Stimulated activated CD4-positive, alpha-beta T cell treated with anti-CD3 and anti-CD28 coated beads, Interleukin-1b, Interleukin-23, amount 100 ng/mL, for 24 hours (primary cell): ENCODE data around the gene CCDC88B.

Experiments
- DNase-seq, 4 experiments: peaks; one replicate each; pipeline ENCODE4 v3.0.0-alpha.2; 2020; ENCODE audit warnings: low read depth in 4 of 4, low spot score in 1 of 4

The CCDC88B gene

DNA sequence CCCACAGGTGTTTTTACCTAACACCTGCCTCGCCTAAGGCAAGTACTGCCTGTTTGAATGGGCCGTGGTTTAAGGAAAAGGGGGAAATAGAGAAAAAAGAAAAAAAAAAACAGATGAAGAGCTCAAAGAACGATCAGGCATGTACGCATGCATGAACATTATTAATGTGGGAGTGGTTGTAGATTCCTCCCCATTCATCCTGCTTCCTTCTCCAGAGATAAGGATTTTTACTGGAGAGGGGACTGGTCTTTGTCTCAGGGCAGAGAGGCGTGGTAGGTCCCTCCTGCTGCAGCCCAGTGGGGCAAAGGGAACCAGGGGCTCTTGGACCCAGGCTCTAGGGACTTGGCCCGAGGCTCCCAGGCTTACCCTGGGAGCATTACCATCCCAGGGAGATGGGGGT, 42.0 kb downstream of the CCDC88B start:
- no peak for DNase-seq

DNA sequence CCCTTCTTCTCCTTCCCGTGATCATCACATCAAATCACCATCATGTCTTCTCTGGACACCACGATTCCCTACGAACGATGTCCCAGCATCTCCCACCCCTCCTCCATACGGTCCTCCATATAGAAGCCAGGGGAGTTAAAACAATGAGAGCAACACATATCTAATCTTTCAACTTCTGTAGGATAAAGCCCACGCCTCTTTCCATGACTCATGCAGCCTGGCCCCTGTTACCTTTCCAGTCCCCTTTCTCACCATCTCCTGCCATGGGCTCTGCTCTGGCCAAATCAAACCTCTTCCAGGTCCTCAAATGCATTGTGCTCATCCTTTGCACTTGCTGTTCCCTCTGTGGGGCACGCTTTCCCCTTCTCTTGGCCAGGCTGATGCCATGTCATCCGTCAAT, 42.6 kb downstream of the CCDC88B start:
- DNase-seq: no peak

DNA sequence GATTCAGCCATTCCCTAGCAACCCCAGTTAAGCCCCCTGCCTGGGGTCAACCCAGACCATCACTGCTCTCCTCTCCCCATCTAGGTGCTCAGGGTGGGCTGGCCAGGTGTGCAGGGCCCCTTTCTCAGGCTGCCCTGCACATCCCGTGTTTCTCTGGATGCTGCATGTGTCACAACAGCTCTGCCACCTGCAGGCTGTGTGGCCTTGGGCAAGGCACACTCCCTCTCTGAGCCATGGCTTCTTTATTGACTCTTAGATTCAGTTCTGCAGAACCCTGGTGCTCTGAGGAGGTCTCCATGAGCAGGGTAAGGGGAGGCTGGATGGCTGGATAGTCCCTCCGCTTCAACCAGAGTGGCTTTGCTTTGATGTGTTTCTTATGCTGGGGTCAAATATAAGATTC, 43.6 kb downstream of the CCDC88B start:
- no peak for DNase-seq

DNA sequence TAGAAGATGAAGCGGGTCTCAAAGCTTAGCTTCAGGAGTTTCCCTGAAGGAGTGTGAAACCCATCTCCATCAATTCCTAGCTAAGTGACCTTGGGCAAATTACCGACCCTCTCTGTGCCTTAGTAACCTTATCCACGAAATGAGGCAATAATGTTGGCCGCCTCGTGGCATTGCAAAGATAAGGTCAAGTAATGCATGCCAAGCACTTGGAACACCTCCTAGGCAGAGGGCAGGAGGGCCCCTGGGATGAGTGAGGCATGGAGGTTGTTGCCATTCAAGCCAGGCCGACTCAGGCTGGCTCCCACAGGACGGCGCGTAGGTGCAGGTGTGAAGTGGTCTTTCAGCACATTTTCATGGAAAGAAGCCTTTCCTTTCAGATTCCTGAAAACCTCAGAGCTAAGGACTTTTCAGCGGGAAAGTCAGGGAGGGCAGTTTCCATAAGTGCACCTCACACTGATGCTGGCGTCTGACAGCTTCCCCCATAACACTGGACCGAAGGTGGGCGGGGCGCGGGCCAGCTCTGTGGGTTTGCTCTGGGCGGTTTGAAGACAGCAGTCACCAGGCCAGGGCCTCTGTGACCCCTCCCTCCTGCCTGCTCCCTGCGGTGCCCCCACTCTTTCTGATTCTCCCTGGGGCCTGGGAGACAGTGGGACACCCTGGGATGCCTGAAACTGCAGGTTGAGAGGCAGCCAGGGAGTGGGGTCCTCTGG, 44.2 kb downstream of the CCDC88B start:
- DNase-seq: no peak

DNA sequence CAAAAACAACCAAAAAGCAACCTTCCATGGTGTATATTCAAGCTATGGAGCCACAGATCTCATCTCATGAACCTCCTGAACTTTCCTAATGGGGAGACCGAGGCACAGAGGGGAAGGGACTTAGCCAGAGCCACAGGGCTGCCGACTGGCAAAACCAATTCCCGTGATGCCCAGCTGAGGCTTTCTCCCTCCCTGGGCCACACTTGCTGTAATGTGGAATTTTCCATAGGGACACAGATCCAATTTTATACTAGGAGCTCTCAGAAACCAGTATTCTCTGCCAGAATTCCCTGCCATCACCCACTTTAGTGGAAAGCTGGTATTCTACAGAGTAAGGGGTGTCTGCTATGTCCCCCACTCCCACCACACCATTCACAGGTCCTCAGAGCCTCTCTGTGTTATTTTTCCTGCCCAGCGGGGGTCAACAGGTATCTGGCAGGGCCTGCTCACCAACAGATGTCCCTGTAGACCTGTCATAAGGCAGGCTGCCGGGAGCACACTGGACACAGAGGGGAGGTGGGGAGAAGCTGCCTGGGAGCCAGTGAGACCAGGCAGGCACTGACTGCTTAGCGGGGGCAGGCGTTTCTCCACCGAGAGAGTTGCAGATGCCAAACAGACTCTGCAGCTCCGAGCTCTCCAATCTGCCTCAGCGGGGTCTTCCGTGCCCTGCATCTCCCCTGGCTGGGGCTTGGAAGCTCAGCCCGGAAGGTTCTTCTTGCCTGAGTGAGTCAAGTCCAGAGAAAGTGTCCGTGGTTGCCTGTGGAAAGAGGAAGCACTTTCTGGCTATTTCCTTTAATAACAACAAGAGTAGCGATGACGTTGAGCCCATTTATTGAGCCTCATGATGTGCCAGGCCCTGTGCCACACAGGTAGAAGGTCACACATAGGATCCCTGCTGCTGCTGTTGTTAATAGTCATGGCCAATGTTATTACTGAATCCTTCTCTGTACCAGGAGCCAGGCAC, 45.3 kb downstream of the CCDC88B start:
- DNase-seq: no peak

DNA sequence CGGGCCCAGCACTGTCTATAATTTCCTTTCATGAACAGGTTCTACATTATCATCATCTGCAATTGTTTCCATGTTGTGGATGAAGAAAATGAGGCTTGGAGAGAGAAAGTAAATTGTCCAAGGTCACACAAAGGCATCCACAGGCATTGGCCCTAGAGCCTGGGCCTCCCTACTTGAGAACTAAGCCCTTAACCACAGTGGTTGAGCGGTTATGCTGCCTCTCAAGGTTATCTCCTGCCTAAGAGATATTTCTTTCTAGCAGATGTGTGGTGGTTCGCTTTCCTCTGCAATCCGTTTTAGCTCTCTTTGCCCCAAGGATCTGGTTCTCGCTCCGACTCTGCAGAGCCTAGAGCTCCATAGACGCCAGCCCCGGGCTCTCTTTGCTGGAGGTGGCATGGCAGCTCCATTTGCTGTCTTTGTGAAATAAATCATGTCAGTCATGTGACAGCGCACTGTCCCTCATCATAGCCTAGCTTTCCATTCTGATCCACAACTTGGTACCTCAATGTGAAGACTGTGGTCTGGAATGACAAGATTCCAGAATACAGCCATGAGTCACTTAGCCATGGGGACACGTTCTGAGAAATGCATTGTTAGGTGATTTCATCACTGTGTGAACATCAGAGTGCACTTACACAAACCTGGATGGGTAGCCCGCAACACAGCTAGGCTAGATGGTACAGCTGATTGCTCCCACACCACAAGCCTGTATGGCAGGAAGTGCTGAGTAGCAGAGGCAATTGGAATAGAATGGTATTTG, 46.1 kb downstream of the CCDC88B start:
- DNase-seq: no peak

DNA sequence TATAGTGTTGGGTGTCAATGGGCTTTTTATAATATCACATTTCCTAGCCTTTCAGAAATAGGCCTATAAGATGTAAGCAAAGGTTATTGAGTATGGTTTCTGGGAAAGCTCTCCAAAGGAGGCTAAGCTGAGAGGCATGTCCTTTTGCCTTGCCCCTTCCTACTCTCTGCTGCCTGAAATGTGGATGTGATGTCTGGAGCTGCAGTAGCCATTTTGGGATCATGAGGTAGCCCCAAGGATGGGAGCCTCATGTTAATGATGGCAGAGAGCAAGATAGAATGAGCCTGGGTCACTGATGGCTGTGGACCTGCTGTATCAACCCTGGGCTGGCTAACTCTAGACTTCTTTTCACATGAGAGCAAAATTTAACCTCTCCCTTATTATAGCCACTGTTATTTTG, 47.9 kb downstream of the CCDC88B start:
- DNase-seq: no peak

DNA sequence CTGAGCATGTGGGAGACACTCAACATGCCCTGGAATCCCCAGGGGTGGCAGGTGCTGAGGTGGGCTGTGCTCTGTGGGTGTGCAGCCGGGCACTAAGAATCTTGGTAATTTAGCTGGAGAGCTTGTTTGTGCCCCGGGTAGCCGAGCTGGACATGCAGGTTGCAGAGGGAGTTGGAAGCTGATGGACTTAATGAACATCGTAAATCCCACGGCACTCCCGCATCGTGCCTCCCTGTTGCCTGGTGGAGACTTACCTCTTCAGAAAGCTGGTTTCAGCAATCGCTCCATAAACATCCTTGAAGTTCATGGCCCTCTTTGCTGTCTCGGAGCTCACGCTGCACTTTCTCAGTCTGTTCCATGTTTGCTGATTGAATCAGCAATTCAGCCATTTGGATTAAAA, 48.9 kb downstream of the CCDC88B start:
- DNase-seq: no peak

DNA sequence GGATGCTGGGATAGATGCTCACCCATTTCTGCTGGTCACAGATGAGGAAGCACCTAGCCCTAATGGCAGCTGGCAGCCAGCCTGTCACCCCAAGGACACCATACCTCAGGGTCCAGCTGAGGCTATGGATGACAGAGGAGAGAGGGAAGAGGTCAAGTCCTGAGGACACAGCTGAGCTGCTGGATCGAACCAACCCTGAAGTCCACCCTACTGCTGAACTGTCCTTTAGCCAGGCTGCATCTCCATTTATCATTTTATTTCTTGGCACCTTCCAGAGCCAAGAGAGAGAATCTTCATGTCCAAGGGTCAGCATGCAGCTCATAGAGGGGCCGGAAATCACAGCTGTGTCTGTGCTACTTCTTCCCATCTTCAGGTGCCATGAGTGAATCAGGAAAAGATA, 49.8 kb downstream of the CCDC88B start:
- no peak for DNase-seq

DNA sequence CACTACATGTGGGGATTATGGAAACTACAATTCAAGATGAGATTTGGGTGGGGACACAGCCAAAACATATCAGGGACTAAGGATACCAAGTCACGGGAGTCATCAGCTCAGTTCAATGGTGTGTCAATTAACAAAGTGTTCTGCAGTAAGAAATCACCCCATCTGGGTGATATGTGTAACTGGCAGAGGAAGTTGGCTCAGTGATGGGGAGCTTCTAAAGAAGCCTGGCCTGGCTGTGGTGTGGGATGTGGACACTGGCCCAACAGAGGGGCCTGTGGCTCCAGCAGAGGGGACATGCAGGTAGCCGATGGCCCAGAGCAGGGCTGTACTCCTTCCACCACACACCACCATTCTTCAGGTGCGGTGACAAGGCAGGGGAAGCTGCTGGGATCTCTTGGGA, 50.6 kb downstream of the CCDC88B start:
- no peak for DNase-seq

DNA sequence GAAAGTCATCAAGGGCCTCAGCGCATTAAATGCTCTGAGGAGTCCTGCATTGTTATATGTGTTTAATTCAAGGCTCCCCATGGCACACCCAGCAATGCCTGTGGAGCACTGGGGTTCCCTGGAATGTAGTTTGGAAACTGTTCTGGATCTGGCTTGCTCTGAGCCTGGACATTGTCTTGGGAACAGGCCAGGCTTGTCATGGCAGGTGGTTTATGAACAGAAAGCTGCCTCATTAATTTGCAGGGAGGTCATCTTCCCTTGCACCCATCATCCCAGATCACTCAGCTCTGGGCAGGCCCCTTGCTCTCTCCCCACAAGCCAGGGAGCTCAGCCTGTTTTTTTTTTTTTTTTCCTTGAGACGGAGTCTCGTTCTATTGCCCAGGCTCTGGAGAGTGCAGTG, 51.8 kb downstream of the CCDC88B start:
- DNase-seq: no peak

DNA sequence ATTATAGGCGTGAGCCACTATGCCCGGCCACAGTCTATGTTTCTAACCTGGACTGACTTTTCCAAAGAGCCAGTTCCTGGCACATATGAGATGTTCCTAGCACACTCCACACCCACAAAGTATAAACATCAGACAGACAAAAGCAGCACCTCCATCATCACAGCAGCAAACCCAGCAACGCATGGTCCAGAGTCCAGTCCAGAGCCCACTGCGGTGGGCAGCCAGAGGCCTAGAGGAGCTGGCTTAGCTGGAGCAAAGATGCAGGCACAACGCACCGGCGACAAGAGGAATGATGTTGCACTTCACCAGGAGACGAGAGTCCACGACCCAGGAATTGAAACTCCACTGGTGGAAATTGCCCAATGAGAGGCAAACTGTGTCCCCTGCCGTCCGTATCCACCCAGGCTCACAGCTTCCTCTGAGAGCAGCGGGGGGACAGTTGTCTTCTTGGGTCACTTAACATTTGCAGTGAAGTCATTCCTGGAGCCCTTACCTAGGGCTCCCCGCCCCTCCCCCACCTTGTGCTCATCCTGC, 55.6 kb downstream of the CCDC88B start:
- DNase-seq: no peak

DNA sequence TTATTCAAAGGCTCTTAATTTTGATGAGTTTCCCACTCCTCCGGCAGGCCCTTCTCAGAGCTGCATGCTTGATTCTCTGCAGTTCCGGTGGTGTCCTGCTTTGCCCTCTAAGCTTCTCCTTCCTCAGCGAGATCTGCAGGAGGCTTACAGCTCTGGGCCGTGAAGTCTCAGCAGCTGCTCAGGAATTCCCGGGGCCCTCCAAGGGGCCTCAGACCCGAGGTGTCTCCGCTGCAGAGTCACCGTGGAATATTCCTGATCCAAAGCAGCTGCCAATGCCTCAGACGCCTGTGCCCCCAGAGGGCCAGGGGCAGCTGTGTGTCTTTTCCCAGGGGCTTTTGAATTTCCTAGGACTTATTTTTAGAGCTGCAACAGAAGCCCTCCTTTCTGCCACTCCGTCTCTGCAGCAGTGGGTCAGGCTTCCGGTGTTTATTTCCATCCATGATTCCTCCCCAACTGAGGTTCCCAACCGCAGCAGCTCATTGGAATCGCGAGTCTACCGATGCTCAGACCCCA, 56.1 kb downstream of the CCDC88B start:
- no peak for DNase-seq

DNA sequence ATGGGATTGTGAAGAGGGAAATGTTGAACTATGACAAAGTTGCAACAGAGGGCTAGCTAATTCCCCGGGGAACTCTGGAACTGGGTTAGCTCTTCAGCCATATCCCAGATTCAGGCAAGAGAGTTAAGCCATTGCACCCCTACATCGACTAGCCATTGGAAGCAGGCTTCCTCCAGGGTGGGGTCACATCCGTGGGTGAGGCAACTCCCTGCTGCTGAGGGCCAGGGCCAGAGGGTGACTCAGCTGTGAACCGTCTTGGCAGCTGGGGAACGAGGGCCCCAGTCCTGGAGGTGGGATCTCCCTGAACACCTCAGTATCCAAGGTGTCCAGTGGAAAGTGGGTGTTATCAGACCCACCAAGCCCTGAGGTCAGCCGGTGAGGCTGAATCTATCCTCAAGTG, 60.1 kb downstream of the CCDC88B start:
- no peak for DNase-seq

DNA sequence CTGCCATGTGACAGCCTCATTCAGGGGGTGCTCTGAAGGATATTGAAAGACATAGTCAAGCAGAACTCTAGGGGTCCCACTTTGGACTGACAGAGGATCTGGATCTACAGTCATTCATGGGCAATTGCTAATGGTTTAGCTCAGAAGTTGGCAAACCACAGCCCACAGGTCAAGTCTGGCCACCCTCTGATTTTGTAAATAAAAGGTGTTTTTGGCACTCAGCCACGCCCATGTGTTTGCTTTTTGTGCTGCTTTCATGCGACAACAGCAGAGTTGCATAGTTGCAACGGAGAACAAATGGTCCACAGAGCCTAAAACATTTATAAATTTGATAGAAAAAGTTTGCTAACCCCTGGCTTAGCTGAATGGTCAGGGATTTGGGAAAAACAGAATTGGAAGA, 60.7 kb downstream of the CCDC88B start:
- no peak for DNase-seq

DNA sequence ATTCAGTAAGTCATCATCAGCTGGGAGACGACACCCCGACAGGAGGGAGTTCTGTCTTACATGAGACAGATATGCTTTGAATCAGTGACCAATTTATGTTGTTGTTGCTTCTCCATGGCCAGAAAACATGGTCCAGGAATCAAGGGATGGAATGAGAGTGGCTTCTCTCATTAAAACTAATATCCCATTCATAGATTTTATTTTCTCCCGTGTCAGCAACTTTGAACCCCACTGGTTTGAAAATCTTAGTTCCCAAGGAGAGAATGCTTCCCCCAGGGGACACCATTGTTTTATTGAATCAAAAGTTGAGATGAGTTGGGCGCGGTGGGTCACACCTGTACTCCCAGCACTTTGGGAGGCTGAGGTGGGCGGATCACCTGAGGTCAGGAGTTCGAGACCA, 61.8 kb downstream of the CCDC88B start:
- DNase-seq: no peak

DNA sequence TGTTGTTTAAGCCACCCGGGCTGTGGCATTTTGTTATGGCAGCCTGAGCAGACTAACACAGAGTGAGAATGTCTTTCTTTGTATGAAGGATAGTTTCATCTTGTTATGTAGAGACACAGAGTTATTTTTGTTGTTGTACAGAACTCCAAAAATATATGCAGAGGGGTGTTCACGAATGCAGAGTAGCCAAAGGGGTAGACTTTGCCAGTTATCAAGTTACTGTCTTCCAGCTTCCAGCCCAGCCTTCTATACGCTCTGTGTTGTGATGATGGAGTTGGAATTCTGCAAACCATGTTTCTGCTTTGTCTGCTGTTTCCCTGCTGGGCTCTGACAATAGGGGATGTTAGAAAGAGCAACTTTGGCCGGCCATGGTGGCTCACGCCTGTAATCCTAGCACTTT, 63.1 kb downstream of the CCDC88B start:
- no peak for DNase-seq

DNA sequence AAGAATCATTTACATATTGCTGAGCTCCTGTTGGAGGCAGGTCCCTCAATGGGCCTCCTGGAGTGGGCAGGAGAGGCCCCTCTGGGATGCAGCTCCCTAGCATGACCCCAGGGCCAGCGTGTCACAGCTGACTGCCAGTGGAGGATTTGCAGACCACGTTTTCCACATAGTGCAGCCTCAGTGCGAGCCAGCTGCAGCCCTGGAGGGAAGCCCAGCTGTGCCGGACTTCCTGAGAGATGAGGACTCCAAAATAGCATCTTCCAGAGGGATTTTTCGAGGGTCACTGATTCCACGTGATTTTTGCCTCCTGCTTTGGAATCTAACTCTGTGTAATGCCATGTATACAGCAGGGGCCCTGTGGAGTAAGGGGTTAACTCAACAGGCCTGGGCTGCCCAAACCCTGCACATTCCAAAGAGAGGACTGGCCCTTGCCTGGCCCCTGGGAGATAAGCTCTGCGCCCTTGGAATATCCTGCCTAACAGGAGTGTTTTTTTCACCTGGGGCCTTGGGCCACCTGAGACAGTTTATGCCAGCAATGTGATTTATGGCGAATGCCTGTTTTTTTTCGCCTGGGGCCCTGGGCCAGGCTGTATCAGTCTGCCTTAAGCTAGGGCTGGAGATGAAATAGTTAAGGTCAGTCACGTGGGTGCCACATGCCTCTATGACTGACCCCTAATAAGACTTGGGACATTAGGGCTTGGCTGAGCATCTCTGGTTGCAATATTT, 66.4 kb downstream of the CCDC88B start:
- DNase-seq: no peak
